Liver (tissue), 9 donors: ENCODE data around the gene SETD3. TPM values are rescaled to one million over a fixed set of nuclear protein-coding genes. Genes with fewer than 3 reads are reported as not detected.

Experiments
- DNase-seq: peaks from one replicate; pipeline ENCODE4 v3.0.0-alpha.2; 2017; ENCODE audit warnings: low spot score
- H3K27ac ChIP-seq, 2 donors: one replicate each; pipeline ENCODE4 v1.7.0; 2013; ENCODE audit warnings: inconsistent platforms in 2 of 2, low read length in 2 of 2, control low read depth in 1 of 2, low read depth in 1 of 2, mild to moderate bottlenecking in 1 of 2
- H3K27me3 ChIP-seq, 4 donors: one replicate each; pipeline versions ENCODE4 v1.6.1 to v1.7.0; 2013; ENCODE audit warnings: low read length in 3 of 4, inconsistent platforms in 1 of 4, mild to moderate bottlenecking in 1 of 4, moderate library complexity in 1 of 4; ENCODE audit not compliant: control insufficient read depth in 4 of 4, insufficient read depth in 4 of 4
- H3K36me3 ChIP-seq, 4 donors: one replicate each; pipeline versions ENCODE4 v1.6.1 to v1.7.0; 2013; ENCODE audit warnings: low read length in 3 of 4, mild to moderate bottlenecking in 3 of 4, low read depth in 1 of 4, moderate library complexity in 1 of 4; ENCODE audit not compliant: control insufficient read depth in 4 of 4, insufficient read depth in 3 of 4
- H3K4me1 ChIP-seq, 4 donors: one replicate each; pipeline versions ENCODE4 v1.6.1 to v1.7.0; 2013; ENCODE audit warnings: low read length in 3 of 4, mild to moderate bottlenecking in 3 of 4, moderate library complexity in 1 of 4; ENCODE audit not compliant: control insufficient read depth in 4 of 4, insufficient read depth in 4 of 4
- H3K4me3 ChIP-seq, 3 donors: one replicate each; pipeline versions ENCODE4 v1.6.1 to v1.7.0; 2013; ENCODE audit warnings: low read length in 3 of 3, control low read depth in 1 of 3, low read depth in 1 of 3, mild to moderate bottlenecking in 1 of 3
- H3K9ac ChIP-seq, 2 donors: one replicate each; pipeline ENCODE4 v1.7.0; 2013; ENCODE audit warnings: low read length in 2 of 2, mild to moderate bottlenecking in 2 of 2, moderate library complexity in 2 of 2, control low read depth in 1 of 2, low read depth in 1 of 2
- H3K9me3 ChIP-seq, 4 donors: one replicate each; pipeline versions ENCODE4 v1.6.1 to v1.7.0; 2013; ENCODE audit warnings: low read length in 3 of 4; ENCODE audit not compliant: control insufficient read depth in 4 of 4
- EGR1 ChIP-seq, 2 donors: IDR thresholded peaks; 2 replicates each; pipeline ENCODE4 v1.6.1; 2016 to 2018; ENCODE audit warnings: antibody characterized with exemption in 2 of 2, low read depth in 2 of 2
- FOXA1 ChIP-seq: IDR thresholded peaks from 2 replicates; pipeline ENCODE4 v1.6.1; 2016; ENCODE audit warnings: antibody characterized with exemption
- FOXA2 ChIP-seq: IDR thresholded peaks from 2 replicates; pipeline ENCODE4 v1.6.1; 2016; ENCODE audit warnings: antibody characterized with exemption
- GABPA ChIP-seq, 2 donors: IDR thresholded peaks in 1 of 2; conservative IDR thresholded peaks in 1 of 2; 2 replicates each; pipeline ENCODE4 v1.6.1; 2016; ENCODE audit warnings: antibody characterized with exemption in 2 of 2, mild to moderate bottlenecking in 1 of 2, moderate library complexity in 1 of 2
- HNF4A ChIP-seq, 2 donors: conservative IDR thresholded peaks; 2 replicates each; pipeline ENCODE4 v1.6.1; 2016; ENCODE audit warnings: antibody characterized with exemption in 2 of 2, mild to moderate bottlenecking in 2 of 2
- HNF4G ChIP-seq: IDR thresholded peaks from 2 replicates; pipeline ENCODE4 v1.6.1; 2016; ENCODE audit warnings: antibody characterized with exemption
- JUND ChIP-seq, 2 donors: IDR thresholded peaks; 2 replicates each; pipeline ENCODE4 v1.6.1; 2016; ENCODE audit warnings: antibody characterized with exemption in 2 of 2
- NR2F2 ChIP-seq: IDR thresholded peaks from 2 replicates; pipeline ENCODE4 v1.6.1; 2016; ENCODE audit warnings: antibody characterized with exemption
- RAD21 ChIP-seq, 2 donors: IDR thresholded peaks; 2 replicates each; pipeline ENCODE4 v1.6.1; 2016; ENCODE audit warnings: antibody characterized with exemption in 2 of 2, mild to moderate bottlenecking in 2 of 2
- RXRA ChIP-seq, 2 donors: IDR thresholded peaks; 2 replicates each; pipeline ENCODE4 v1.6.1; 2017 to 2018; ENCODE audit warnings: antibody characterized with exemption in 2 of 2, mild to moderate bottlenecking in 1 of 2
- SP1 ChIP-seq: IDR thresholded peaks from 2 replicates; pipeline ENCODE4 v1.6.1; 2018; ENCODE audit warnings: antibody characterized with exemption, mild to moderate bottlenecking
- TAF1 ChIP-seq: conservative IDR thresholded peaks from 2 replicates; pipeline ENCODE4 v1.6.1; 2016; ENCODE audit warnings: antibody characterized with exemption, mild to moderate bottlenecking
- YY1 ChIP-seq: IDR thresholded peaks from 2 replicates; pipeline ENCODE4 v1.6.1; 2016; ENCODE audit warnings: antibody characterized with exemption, mild to moderate bottlenecking
- WGBS: extraction: QIAGEN DNeasy Blood & Tissue Kit; methylation state at CpG from one replicate; pipeline ENCODE4 v1.1.7; 2013; 5-methylcytosine and 5-hydroxymethylcytosine counted together
- polyA plus RNA-seq, 2 donors: library from polyadenylated mRNA; stranded (reverse) in 1 of 2; unstranded in 1 of 2; fragments of 200-250 nt in 1 of 2; fragments of >200 nt in 1 of 2; fragmentation: Nextera tagmentation in 1 of 2; extraction: Ambion mirVana in 1 of 2; gene quantifications; one replicate each; pipeline versions ENCODE4 v1.2.1 to v1.2.3, GENCODE V29; 2013 to 2015
- total RNA-seq, 2 donors: library from RNA; depleted of rRNA; stranded (reverse); fragments of >200 nt; gene quantifications; one replicate each; pipeline ENCODE4 v1.2.3, GENCODE V29; 2014
- TF ChIP-seq, protein P1 (sequence below): fragments of 150-350 bp; IDR thresholded peaks from 2 replicates; pipeline ENCODE4 v1.5.1; 2017; ENCODE audit warnings: improper control_type of control experiment, low read depth, low read length; ENCODE audit not compliant: missing input control
- TF ChIP-seq, protein P2 (sequence below): IDR thresholded peaks from 2 replicates; pipeline ENCODE4 v1.6.1; 2016; ENCODE audit warnings: antibody characterized with exemption
- TF ChIP-seq, protein P3 (sequence below): IDR thresholded peaks from 2 replicates; pipeline ENCODE4 v1.6.1; 2016; ENCODE audit warnings: antibody characterized with exemption
- TF ChIP-seq, protein P4 (sequence below): IDR thresholded peaks from 2 replicates; pipeline ENCODE4 v1.6.1; 2016; ENCODE audit warnings: antibody characterized with exemption, mild to moderate bottlenecking
- TF ChIP-seq, protein P5 (sequence below): IDR thresholded peaks from 2 replicates; pipeline ENCODE4 v1.6.1; 2016; ENCODE audit warnings: antibody characterized with exemption
- donor health status: healthy.
- donor health status: healthy.
- donor health status: healthy.
- donor health status: healthy.
- donor health status: healthy.

SETD3 gene
- total and polyA plus RNA-seq, 4 donors, result 18.7 to 39.7 (median 19.4) TPM

DNA sequence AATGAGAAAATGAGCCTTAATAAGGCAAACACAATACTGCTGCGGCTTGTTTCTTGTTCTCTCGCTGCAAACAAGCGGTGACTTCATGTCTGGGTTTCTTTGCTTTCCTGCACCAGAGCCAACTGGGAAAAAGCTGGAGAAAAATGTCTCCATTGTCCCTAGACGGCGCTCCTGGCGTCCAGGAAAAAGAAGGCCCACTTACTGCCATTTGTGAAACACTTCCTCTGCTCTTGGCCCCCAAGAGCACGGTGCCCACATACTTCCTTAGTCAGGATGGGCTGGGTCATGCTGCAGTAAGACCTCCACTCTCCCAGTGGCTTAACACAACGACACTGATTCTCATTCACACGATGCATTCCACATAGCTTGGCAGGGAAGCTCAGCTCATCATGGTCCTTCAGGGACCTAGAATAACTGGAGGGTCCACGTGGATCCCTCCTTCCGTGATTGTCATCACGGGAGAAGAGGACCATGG is 122.7 kb downstream of the SETD3 start:
- TF ChIP-seq JUND (IDR thresholded peaks at IDR 0.05) (no peak), HNF4A (conservative IDR thresholded peaks at IDR 0.05) (no peak), TAF1 (no peak), GABPA (IDR thresholded peaks at IDR 0.05 in 1 of 2, conservative IDR thresholded peaks at IDR 0.05 in 1 of 2) (no peak), HNF4G (no peak), EGR1 (IDR thresholded peaks at IDR 0.05; ENCODE audit: low read depth in 2 of 2) (no peak), NR2F2 (no peak), SP1 (no peak), YY1 (no peak), FOXA1 (no peak), FOXA2 (no peak), RXRA (IDR thresholded peaks at IDR 0.05) (no peak), RAD21 (IDR thresholded peaks at IDR 0.05) (no peak)
- TF ChIP-seq, protein P1, sequence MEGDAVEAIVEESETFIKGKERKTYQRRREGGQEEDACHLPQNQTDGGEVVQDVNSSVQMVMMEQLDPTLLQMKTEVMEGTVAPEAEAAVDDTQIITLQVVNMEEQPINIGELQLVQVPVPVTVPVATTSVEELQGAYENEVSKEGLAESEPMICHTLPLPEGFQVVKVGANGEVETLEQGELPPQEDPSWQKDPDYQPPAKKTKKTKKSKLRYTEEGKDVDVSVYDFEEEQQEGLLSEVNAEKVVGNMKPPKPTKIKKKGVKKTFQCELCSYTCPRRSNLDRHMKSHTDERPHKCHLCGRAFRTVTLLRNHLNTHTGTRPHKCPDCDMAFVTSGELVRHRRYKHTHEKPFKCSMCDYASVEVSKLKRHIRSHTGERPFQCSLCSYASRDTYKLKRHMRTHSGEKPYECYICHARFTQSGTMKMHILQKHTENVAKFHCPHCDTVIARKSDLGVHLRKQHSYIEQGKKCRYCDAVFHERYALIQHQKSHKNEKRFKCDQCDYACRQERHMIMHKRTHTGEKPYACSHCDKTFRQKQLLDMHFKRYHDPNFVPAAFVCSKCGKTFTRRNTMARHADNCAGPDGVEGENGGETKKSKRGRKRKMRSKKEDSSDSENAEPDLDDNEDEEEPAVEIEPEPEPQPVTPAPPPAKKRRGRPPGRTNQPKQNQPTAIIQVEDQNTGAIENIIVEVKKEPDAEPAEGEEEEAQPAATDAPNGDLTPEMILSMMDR, result no peak
- TF ChIP-seq, protein P2, sequence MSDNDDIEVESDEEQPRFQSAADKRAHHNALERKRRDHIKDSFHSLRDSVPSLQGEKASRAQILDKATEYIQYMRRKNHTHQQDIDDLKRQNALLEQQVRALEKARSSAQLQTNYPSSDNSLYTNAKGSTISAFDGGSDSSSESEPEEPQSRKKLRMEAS, result no peak
- TF ChIP-seq, protein P3, sequence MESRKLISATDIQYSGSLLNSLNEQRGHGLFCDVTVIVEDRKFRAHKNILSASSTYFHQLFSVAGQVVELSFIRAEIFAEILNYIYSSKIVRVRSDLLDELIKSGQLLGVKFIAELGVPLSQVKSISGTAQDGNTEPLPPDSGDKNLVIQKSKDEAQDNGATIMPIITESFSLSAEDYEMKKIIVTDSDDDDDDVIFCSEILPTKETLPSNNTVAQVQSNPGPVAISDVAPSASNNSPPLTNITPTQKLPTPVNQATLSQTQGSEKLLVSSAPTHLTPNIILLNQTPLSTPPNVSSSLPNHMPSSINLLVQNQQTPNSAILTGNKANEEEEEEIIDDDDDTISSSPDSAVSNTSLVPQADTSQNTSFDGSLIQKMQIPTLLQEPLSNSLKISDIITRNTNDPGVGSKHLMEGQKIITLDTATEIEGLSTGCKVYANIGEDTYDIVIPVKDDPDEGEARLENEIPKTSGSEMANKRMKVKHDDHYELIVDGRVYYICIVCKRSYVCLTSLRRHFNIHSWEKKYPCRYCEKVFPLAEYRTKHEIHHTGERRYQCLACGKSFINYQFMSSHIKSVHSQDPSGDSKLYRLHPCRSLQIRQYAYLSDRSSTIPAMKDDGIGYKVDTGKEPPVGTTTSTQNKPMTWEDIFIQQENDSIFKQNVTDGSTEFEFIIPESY, result no peak
- TF ChIP-seq, protein P4, sequence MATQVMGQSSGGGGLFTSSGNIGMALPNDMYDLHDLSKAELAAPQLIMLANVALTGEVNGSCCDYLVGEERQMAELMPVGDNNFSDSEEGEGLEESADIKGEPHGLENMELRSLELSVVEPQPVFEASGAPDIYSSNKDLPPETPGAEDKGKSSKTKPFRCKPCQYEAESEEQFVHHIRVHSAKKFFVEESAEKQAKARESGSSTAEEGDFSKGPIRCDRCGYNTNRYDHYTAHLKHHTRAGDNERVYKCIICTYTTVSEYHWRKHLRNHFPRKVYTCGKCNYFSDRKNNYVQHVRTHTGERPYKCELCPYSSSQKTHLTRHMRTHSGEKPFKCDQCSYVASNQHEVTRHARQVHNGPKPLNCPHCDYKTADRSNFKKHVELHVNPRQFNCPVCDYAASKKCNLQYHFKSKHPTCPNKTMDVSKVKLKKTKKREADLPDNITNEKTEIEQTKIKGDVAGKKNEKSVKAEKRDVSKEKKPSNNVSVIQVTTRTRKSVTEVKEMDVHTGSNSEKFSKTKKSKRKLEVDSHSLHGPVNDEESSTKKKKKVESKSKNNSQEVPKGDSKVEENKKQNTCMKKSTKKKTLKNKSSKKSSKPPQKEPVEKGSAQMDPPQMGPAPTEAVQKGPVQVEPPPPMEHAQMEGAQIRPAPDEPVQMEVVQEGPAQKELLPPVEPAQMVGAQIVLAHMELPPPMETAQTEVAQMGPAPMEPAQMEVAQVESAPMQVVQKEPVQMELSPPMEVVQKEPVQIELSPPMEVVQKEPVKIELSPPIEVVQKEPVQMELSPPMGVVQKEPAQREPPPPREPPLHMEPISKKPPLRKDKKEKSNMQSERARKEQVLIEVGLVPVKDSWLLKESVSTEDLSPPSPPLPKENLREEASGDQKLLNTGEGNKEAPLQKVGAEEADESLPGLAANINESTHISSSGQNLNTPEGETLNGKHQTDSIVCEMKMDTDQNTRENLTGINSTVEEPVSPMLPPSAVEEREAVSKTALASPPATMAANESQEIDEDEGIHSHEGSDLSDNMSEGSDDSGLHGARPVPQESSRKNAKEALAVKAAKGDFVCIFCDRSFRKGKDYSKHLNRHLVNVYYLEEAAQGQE, result no peak
- TF ChIP-seq, protein P5, sequence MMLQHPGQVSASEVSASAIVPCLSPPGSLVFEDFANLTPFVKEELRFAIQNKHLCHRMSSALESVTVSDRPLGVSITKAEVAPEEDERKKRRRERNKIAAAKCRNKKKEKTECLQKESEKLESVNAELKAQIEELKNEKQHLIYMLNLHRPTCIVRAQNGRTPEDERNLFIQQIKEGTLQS, result no peak
- Histone ChIP-seq H3K4me3 (no peak overlapping the region), H3K27ac (no peak overlapping the region), H3K9me3 (no peaks in the 10 kb centered on the region), H3K4me1 (no peaks in the 10 kb centered on the region), H3K9ac (no peak overlapping the region), H3K36me3 (no peaks in the 10 kb centered on the region), H3K27me3 (no peaks in the 10 kb centered on the region)
- no peak for DNase-seq
- 79% methylated on average over 12 of the region's 12 CpGs for WGBS
